Activated CD4-positive, alpha-beta T cell treated with anti-CD3 and anti-CD28 coated beads, Interleukin-2, amount 10 ng/mL, durations not matched to agents 24 days and 14 days (primary cell): ENCODE data around the gene IPO4. TPM values are rescaled to one million over a fixed set of nuclear protein-coding genes. Genes with fewer than 3 reads are reported as not detected.
A peak's percentile ranks its signal among the peaks of the same experiment; 100 is the strongest.

Experiments
- DNase-seq: peaks from one replicate; pipeline ENCODE4 v3.0.0; 2022
- H3K27ac Mint-ChIP-seq: one replicate; pipeline ENCODE4 v1.8.0; 2022; ENCODE audit warnings: mild to moderate bottlenecking, mixed read lengths
- H3K27me3 Mint-ChIP-seq: one replicate; pipeline ENCODE4 v1.8.0; 2022; ENCODE audit warnings: mixed read lengths
- H3K36me3 Mint-ChIP-seq: one replicate; pipeline ENCODE4 v1.8.0; 2022; ENCODE audit warnings: low read depth, mild to moderate bottlenecking, mixed read lengths
- H3K4me1 Mint-ChIP-seq: one replicate; pipeline ENCODE4 v1.8.0; 2021; ENCODE audit warnings: mixed read lengths
- H3K4me3 Mint-ChIP-seq: one replicate; pipeline ENCODE4 v1.8.0; 2022; ENCODE audit warnings: mild to moderate bottlenecking, moderate library complexity, mixed read lengths
- H3K9me3 Mint-ChIP-seq: one replicate; pipeline ENCODE4 v1.8.0; 2021; ENCODE audit warnings: mixed read lengths
- intact Hi-C: fragments of 100-400 bp; cut with micrococcal nuclease; formaldehyde crosslinking; loops from one replicate; pipeline ENCODE4 v1.15.1; 2023
- total RNA-seq: library from RNA; stranded (reverse); gene quantifications from 2 replicates; pipeline ENCODE4 v1.2.3, GENCODE V29; 2022

The IPO4 gene
- total RNA-seq, 1 donor from 2014 or later, result 112 TPM

GRCh38 chr14:24165785-24166184 is 22.8 kb downstream of the IPO4 start:
- Mint-ChIP-seq H3K27ac (peak overlapping the region; percentile 53), H3K9me3 (no peaks in the 10 kb centered on the region), H3K27me3 (peaks cover 2% of the 10 kb centered on the region), H3K4me3 (no peak overlapping the region), H3K36me3 (peaks cover 85% of the 10 kb centered on the region), H3K4me1 (peaks cover 54% of the 10 kb centered on the region)
- intact Hi-C loops, result no loop called here
- no peak for DNase-seq

GRCh38 chr14:24164518-24164991 is 24.1 kb downstream of the IPO4 start:
- no peak for DNase-seq
- H3K9me3 Mint-ChIP-seq, result no peaks in the 10 kb centered on the region
- H3K27me3 Mint-ChIP-seq, result peaks cover 2% of the 10 kb centered on the region
- intact Hi-C loops, result loop anchor here (5.0 kb wide), 2 partner anchors 107 to 152 kb away; no protein-coding TSS in a partner anchor
- peak overlapping the region; percentile 68 for H3K27ac Mint-ChIP-seq
- peaks cover 85% of the 10 kb centered on the region for H3K36me3 Mint-ChIP-seq
- peak overlapping the region; percentile 49 for H3K4me3 Mint-ChIP-seq
- H3K4me1 Mint-ChIP-seq, result peaks cover 61% of the 10 kb centered on the region

GRCh38 chr14:24162093-24162492 is 26.5 kb downstream of the IPO4 start:
- peaks cover 51% of the 10 kb centered on the region for H3K4me1 Mint-ChIP-seq
- intact Hi-C loops, result loop anchor here (5.0 kb wide), 2 partner anchors 105 to 150 kb away; no protein-coding TSS in a partner anchor
- no peaks in the 10 kb centered on the region for H3K9me3 Mint-ChIP-seq
- DNase-seq, result peak; percentile 74
- H3K27ac Mint-ChIP-seq, result peak overlapping the region; percentile 97
- peaks cover 2% of the 10 kb centered on the region for H3K27me3 Mint-ChIP-seq
- peak overlapping the region; percentile 93 for H3K4me3 Mint-ChIP-seq
- H3K36me3 Mint-ChIP-seq, result peaks cover 89% of the 10 kb centered on the region

- H3K4me1 Mint-ChIP-seq, result peaks cover 51% of the 10 kb centered on the region
- intact Hi-C loops, result loop anchor here (1.0 to 5.0 kb wide), 9 partner anchors 14 to 149 kb away; partner anchors contain the start of genes CHMP4A, DCAF11, EMC9 and IPO4
- peaks cover 86% of the 10 kb centered on the region for H3K36me3 Mint-ChIP-seq
- peak within 1 kb of the TSS; percentile 97 for H3K27ac Mint-ChIP-seq
- peak within 1 kb of the TSS; percentile 93 for H3K4me3 Mint-ChIP-seq
- peak; percentile 100 for DNase-seq
- H3K9me3 Mint-ChIP-seq, result no peaks in the 10 kb centered on the region
- peaks cover 2% of the 10 kb centered on the region for H3K27me3 Mint-ChIP-seq
These were observed 27.5 kb downstream of the IPO4 start, which contains the start of gene IRF9 for GRCh38 chr14:24160850-24161804. IRF9 (plus strand) TSS chr14:24161265; CDS start chr14:24162145, 880 bp downstream.

GRCh38 chr14:24160499-24160849 is 28.1 kb downstream of the IPO4 start:
- Mint-ChIP-seq H3K27me3 (peaks cover 2% of the 10 kb centered on the region), H3K36me3 (peaks cover 86% of the 10 kb centered on the region), H3K4me1 (peaks cover 49% of the 10 kb centered on the region), H3K27ac (peak overlapping the region; percentile 97), H3K4me3 (peak overlapping the region; percentile 93), H3K9me3 (no peaks in the 10 kb centered on the region)
- no peak for DNase-seq
- intact Hi-C loops, result loop anchor here (5.0 kb wide), 2 partner anchors 103 to 148 kb away; no protein-coding TSS in a partner anchor

- Mint-ChIP-seq H3K9me3 (no peaks in the 10 kb centered on the region), H3K4me3 (peak overlapping the region; percentile 93), H3K4me1 (peaks cover 46% of the 10 kb centered on the region), H3K27ac (peak overlapping the region; percentile 97), H3K36me3 (peaks cover 84% of the 10 kb centered on the region), H3K27me3 (peaks cover 2% of the 10 kb centered on the region)
- intact Hi-C loops, result loop anchor here (5.0 kb wide), 2 partner anchors 103 to 148 kb away; no protein-coding TSS in a partner anchor
- no peak for DNase-seq
These were observed 28.7 kb downstream of the IPO4 start for GRCh38 chr14:24159777-24160498.

- Mint-ChIP-seq H3K9me3 (no peaks in the 10 kb centered on the region), H3K4me1 (peaks cover 30% of the 10 kb centered on the region), H3K27ac (no peak overlapping the region), H3K4me3 (no peak overlapping the region), H3K36me3 (peaks cover 72% of the 10 kb centered on the region), H3K27me3 (peaks cover 2% of the 10 kb centered on the region)
- intact Hi-C loops, result no loop called here
- DNase-seq, result no peak
These were observed 31.3 kb downstream of the IPO4 start for GRCh38 chr14:24157331-24157730.

GRCh38 chr14:24156840-24157239 is 31.8 kb downstream of the IPO4 start:
- intact Hi-C loops, result no loop called here
- Mint-ChIP-seq H3K9me3 (no peaks in the 10 kb centered on the region), H3K27me3 (peaks cover 2% of the 10 kb centered on the region), H3K36me3 (peaks cover 71% of the 10 kb centered on the region), H3K4me1 (peaks cover 27% of the 10 kb centered on the region), H3K4me3 (no peak overlapping the region), H3K27ac (peak overlapping the region; percentile 39)
- no peak for DNase-seq

GRCh38 chr14:24155100-24155499 is 33.5 kb downstream of the IPO4 start:
- H3K9me3 Mint-ChIP-seq, result no peaks in the 10 kb centered on the region

GRCh38 chr14:24151404-24152080 is 37.1 kb downstream of the IPO4 start:
- intact Hi-C loops, result no loop called here
- no peak overlapping the region for H3K4me3 Mint-ChIP-seq
- H3K36me3 Mint-ChIP-seq, result peaks cover 56% of the 10 kb centered on the region
- no peaks in the 10 kb centered on the region for H3K9me3 Mint-ChIP-seq
- DNase-seq, result no peak
- no peaks in the 10 kb centered on the region for H3K27me3 Mint-ChIP-seq
- no peak overlapping the region for H3K27ac Mint-ChIP-seq
- H3K4me1 Mint-ChIP-seq, result peaks cover 33% of the 10 kb centered on the region

More at GRCh38 chr14:24155100-24155499, 33.5 kb downstream of the IPO4 start:
- no peak for DNase-seq
- intact Hi-C loops, result no loop called here
- Mint-ChIP-seq H3K27ac (no peak overlapping the region), H3K36me3 (peaks cover 66% of the 10 kb centered on the region), H3K4me1 (peaks cover 22% of the 10 kb centered on the region), H3K4me3 (no peak overlapping the region), H3K27me3 (no peaks in the 10 kb centered on the region)

- no peak for DNase-seq
- no peaks in the 10 kb centered on the region for H3K27me3 Mint-ChIP-seq
- H3K36me3 Mint-ChIP-seq, result peaks cover 57% of the 10 kb centered on the region
- peaks cover 33% of the 10 kb centered on the region for H3K4me1 Mint-ChIP-seq
- intact Hi-C loops, result no loop called here
- no peaks in the 10 kb centered on the region for H3K9me3 Mint-ChIP-seq
- H3K27ac Mint-ChIP-seq, result no peak overlapping the region
- no peak overlapping the region for H3K4me3 Mint-ChIP-seq
These were observed 37.6 kb downstream of the IPO4 start for GRCh38 chr14:24150993-24151392.

GRCh38 chr14:24150567-24150966 is 38.0 kb downstream of the IPO4 start:
- H3K36me3 Mint-ChIP-seq, result peaks cover 57% of the 10 kb centered on the region
- H3K4me3 Mint-ChIP-seq, result no peak overlapping the region
- no peaks in the 10 kb centered on the region for H3K9me3 Mint-ChIP-seq

GRCh38 chr14:24150061-24150460 is 38.6 kb downstream of the IPO4 start:
- DNase-seq, result no peak
- no peaks in the 10 kb centered on the region for H3K9me3 Mint-ChIP-seq
- peaks cover 59% of the 10 kb centered on the region for H3K36me3 Mint-ChIP-seq
- H3K27me3 Mint-ChIP-seq, result no peaks in the 10 kb centered on the region
- H3K4me1 Mint-ChIP-seq, result peaks cover 38% of the 10 kb centered on the region
- H3K4me3 Mint-ChIP-seq, result no peak overlapping the region
- H3K27ac Mint-ChIP-seq, result no peak overlapping the region
- intact Hi-C loops, result no loop called here

More at GRCh38 chr14:24150567-24150966, 38.0 kb downstream of the IPO4 start:
- Mint-ChIP-seq H3K27me3 (no peaks in the 10 kb centered on the region), H3K27ac (peak overlapping the region; percentile 31), H3K4me1 (peaks cover 34% of the 10 kb centered on the region)
- intact Hi-C loops, result no loop called here
- no peak for DNase-seq
